GM18517 (cell line): ENCODE results near the gene ASB3.
"Not testable (repeated sequence)": the region's sequence is repeated elsewhere in the genome, so short reads cannot be mapped to it uniquely, and the experiment has no call there.

ENCODE experiments used
- ATAC-seq: cut with Tn5 transposase; IDR thresholded peaks from one replicate; pipeline ENCODE4 v1.9.1; 2021; ENCODE audit warnings: mild to moderate bottlenecking, moderate library complexity; ENCODE audit not compliant: unreplicated experiment

The ASB3 gene

DNA sequence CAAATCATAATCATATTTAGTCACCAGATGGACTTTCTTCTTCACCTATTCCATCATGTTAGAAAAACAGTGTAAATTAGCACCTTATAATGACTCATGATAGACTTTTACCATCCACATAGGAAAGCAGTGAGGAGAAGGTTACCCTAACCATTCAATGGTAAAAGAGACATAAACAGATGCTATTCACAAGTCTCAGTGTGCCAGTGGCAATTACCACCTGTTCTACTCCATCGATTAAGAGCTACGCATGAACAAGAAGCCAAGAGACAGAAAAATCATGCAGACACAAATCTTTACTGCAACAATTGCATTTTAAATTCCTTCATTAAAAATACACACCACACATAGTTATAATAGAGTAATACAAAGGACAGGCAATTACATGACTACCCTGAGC lies 125.9 kb downstream of the ASB3 start:
- no peak for ATAC-seq

GRCh38 chr2:53658474-53658873 lies 128.3 kb downstream of the ASB3 start:
- ATAC-seq = not testable (repeated sequence)

GRCh38 chr2:53655256-53655655 lies 131.5 kb downstream of the ASB3 start:
- ATAC-seq = no peak

DNA sequence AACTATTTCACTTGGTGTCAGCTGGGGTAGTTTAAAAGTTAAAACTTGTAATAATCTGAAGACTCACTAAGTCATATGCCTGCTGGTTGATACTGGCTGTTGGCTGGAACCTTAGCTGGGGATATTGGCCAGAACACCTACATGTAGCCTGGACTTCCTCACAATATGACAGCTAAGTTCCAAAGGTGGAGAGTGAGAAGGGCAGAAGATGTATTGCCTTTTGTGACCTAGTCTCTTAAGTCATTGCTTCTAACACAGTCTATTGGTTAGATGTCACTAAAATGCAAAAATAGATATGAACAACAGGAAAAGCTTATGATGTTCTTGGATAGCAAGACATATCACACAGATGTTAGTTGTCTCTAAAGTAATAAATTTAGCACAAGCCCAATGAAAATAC lies 132.4 kb downstream of the ASB3 start:
- no peak for ATAC-seq

- ATAC-seq = no peak
These were observed 134.6 kb downstream of the ASB3 start for GRCh38 chr2:53652131-53652530.

DNA sequence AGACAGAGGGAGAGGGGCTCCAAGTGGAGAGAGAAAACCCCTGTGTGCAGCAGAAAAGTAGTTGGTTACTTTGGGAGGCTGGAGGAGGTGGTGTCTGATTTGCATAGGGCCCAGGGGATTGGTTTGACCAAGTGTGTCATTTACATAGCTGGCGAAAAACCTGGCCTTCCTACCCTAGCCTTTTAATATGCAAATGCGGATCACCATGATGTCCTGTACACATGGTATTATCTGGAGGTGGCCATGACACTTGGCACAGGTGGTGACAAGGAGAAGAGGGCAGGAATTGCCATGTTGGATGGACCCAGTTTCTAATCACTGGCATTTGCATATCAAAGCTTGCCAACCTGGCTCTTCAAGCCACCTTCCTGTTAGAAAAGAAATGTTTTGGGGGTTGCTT lies 140.0 kb downstream of the ASB3 start:
- no peak for ATAC-seq

DNA sequence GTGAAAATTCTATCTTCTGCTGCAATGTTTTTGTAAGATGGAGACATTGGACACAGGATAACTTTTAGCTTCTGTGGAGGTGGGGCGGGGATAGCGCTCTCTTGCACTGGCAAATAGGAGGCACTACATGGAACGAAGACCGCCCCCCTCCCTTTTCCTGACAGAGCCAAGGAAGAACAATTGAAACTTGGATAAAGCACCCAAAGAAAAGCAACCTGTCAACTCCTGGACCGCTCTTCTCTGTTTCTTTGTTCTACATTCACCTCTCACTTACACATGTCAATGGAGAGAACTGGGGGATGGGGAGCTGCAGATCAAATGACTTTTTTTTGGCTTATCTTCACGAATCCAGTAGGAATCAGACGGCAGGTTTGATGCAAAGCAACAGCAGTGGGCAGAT lies 145.5 kb downstream of the ASB3 start:
- no peak for ATAC-seq

DNA sequence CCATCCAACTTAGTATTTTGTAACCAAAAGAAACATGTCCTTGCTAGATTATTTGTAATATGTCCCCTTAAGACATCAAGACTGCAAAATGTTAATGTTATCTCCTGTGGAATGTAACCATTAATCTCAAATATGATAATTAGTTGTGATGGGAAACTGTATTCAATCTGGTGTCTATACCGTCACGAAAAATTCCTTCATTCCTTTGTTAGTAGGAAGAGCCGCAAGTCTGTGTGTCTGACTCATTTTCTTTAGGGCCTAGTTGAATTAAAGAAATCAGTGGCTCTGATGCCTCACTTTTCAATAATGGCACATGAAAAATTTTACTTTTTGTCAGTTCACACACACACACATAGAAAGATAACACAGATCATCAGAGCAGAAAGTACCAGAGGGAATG lies 146.3 kb downstream of the ASB3 start:
- no peak for ATAC-seq

- no peak for ATAC-seq
These were observed 150.2 kb downstream of the ASB3 start for GRCh38 chr2:53636596-53636995.

GRCh38 chr2:53636109-53636508 lies 150.6 kb downstream of the ASB3 start:
- no peak for ATAC-seq

- ATAC-seq = no peak
These were observed 151.1 kb downstream of the ASB3 start for GRCh38 chr2:53635694-53636093.

DNA sequence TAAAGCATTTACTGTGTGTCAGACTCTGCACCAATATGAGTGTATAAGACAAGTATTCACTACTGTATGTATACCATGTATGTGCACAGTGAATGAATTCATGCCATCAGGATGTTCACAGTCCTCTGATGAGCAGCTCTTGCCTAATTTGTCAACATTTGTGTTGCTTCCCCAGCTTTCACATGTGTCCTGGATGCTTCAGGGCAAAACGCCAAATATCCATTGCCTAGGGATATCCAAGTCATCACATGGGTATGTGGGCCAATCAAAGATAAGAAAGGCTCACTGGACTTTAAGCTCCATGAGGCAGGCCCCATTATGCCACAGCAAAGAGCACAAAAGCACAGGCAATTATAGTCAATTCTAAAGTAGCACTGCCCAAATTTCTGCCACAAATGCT lies 153.3 kb downstream of the ASB3 start:
- ATAC-seq = no peak

- no peak for ATAC-seq
These were observed 154.0 kb downstream of the ASB3 start for GRCh38 chr2:53632714-53633113.

DNA sequence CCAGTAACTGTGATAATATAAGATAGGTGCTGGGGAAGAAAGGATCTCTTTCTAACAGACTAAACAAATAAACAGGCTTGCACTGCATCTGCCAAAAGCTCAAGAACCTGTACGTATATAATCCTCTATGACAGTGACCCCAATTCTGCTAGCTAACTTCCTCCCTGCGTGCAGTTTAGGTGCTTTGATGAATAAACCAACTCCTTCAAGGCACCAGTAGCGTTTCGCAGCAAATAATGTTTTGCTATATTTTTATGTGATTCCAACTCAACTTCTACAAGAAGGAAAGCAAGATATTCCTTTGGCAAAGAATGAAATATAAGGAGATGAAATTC lies 154.7 kb downstream of the ASB3 start:
- ATAC-seq = no peak

GRCh38 chr2:53631313-53632125 lies 155.2 kb downstream of the ASB3 start:
- ATAC-seq = no peak

- ATAC-seq = no peak
These were observed 156.6 kb downstream of the ASB3 start for GRCh38 chr2:53630026-53630606.

DNA sequence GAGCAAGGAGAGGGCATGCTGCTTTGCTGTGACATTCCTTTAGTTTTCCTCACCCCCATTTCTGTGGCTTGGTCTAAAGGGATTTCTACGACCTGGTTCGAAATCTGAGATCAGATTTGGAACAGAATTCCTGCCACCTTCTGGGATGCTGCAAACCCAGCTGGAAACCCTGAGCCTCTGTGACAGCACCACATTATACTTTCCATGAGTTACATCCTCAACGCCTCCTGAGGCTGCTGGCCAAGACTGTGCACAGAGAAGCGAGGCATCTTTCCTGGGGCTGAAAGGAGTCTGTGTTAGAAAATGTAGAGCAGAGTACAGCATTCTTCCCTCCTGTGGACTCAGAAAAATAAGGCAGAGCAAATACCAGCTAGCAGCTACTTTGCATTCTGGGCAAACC lies 157.3 kb downstream of the ASB3 start:
- ATAC-seq = no peak

DNA sequence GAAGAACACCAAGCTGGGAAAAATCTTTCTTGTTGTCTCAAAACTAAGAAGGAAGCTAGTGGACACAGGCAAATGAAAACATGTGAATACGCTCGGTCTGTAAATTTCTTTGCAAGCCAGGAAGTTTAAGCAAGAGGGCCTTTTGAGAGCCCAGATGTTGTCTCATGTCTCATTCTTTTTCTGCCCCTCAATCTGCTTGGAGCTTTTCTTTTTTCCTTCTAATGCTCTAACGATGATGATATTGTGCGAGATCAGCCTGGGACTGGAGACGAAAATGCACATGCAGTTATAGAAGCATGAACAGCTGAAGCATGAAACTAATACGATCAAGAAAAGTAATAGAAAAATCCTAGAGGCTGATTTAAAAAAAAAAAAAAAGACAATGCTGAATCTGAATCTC lies 157.8 kb downstream of the ASB3 start:
- no peak for ATAC-seq

- no peak for ATAC-seq
These were observed 164.6 kb downstream of the ASB3 start for GRCh38 chr2:53622141-53622540.

GRCh38 chr2:53620981-53621380 lies 165.8 kb downstream of the ASB3 start:
- no peak for ATAC-seq
